ENCODE data around the gene ITPKB.
A peak's percentile ranks its signal among the peaks of the same experiment; 100 is the strongest.
"Not testable (repeated sequence)": the region's sequence is repeated elsewhere in the genome, so short reads cannot be mapped to it uniquely, and the experiment has no call there.

Gene ITPKB

GRCh38 chr1:226622012-226622411, 117.1 kb downstream of the ITPKB start:
- no peak for DNase-seq (ENCODE audit: low read depth)

DNA sequence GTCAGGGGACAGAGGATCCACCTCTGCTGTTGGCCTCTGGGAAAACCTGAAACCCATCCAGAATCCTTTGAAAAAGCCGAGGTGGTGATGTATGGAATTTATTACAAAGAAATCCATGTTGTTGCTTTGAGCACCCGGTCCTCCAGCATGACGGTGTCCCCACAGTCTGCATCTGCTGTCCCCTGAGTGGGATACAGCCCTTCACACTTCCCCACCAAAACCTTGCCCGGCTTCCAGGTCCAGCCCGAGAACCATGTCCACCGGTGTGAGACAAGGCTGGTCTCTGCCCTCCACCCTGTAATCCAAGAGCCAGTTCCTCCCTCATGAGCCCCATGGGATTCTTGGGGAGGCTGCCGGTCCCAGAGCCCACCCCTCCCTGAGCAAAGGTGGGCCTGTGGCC, 120.1 kb downstream of the ITPKB start:
- no peak for DNase-seq (ENCODE audit: low read depth)

- DNase-seq (ENCODE audit: low read depth), result no peak
Observed at GRCh38 chr1:226618380-226618779, 120.7 kb downstream of the ITPKB start.

GRCh38 chr1:226617719-226618118, 121.4 kb downstream of the ITPKB start:
- DNase-seq (ENCODE audit: low read depth), result not testable (repeated sequence)

DNA sequence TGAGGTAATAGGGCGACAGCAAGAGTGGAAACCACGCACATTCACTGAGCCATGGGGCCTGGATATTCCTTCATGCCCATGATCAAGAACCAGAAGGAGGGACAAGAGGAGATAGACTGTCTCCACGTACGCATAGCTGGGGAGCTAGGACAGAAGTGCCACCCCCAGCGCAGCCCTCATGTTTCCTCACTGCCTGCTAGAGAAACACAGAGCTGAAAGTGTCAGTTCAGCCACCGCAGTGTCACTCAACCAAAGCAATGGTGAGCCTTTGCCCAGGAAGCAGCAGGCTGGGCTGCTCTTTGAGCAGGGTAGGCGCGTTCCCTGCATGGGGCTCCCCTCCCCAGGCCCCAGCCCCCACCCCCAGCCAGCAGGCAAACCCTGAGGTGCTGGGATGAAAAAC, 122.0 kb downstream of the ITPKB start:
- no peak for DNase-seq (ENCODE audit: low read depth)

DNA sequence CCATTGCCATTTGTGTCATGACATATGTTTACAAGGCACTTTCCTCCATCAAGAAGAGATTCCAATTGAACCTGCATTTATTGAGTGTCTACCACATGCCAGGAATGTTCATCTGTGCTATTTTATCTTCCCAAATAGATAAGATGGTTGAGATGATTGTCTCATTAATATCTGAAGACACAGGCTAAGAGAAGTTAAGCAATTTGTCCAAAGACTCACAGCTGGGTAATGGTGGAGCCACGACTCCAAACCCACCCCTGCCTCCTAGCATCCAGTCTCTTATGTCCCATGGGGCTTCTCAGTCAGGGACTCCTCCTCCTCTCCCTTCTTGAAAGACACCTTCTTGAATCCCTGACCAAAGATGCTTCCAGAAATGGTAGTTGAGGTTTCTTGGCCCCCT, 122.4 kb downstream of the ITPKB start:
- DNase-seq (ENCODE audit: low read depth), result no peak

- DNase-seq (ENCODE audit: low read depth), result no peak
Observed at GRCh38 chr1:226615876-226616275, 123.2 kb downstream of the ITPKB start.

DNA sequence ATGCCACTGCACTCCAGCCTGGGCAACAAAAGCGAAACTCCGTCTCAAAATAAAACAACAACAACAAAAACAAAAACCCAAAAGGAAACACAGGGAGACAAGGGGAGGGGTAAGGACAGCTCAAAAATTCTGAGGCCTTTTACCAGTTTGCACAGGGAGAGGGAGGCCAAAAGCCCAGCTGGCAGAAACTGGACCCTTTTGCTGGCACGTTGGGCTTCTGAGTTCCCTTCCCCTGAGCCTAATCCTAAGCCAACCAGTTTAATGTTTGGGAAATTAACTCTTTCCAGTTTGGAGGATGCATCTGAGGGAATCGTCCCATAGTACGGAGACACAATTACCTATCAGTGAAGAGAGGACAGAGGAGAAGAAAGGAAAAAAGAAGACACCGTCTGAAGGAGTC, 127.1 kb downstream of the ITPKB start:
- not testable (repeated sequence) for DNase-seq (ENCODE audit: low read depth)

- no peak for DNase-seq (ENCODE audit: low read depth)
Observed at GRCh38 chr1:226611301-226611700, 127.8 kb downstream of the ITPKB start.

DNA sequence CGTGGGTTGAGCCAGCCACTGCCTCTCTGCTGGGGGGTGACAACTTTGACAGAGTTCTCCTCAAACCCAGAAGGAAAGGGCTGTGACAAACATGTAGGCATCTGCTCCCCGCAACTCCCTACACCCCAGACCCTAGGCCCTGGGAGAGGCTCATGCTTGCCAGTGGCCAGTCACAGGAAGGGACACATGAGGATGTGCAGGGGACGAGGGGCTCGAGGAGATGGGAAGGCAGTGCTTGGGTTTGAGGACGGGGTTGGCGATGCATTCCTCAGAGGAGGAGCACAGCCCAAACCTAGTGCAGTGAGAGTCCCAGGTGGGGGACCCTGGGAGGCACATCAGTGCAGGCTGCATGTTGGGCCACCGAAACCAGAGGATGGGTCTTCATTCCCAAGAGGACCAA, 128.4 kb downstream of the ITPKB start:
- DNase-seq (ENCODE audit: low read depth), result no peak

- DNase-seq (ENCODE audit: low read depth), result no peak
Observed at GRCh38 chr1:226609836-226610455, 129.1 kb downstream of the ITPKB start.

- DNase-seq (ENCODE audit: low read depth), result peak; percentile 40
Observed at GRCh38 chr1:226608699-226609505, 130.2 kb downstream of the ITPKB start.

DNA sequence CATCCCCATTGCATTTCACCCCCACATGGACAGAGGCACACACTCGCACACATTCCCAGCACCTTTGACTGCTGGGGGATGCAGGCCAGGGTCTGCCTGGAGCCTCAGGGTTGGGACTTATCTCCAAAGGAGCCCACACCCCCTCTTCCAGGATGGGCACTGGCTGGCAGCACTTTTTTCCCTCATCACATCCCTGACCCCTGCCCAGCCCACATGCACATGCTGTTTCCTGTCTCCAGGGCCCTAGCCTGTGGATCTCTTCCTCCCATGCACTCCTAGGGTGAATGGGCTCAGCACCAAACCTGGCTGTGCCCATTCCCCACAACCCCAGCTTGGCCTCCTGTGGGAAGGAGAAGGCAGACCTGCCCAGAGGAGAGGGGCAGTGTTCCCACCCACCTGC, 131.3 kb downstream of the ITPKB start:
- DNase-seq (ENCODE audit: low read depth), result no peak

GRCh38 chr1:226607268-226607660, 131.8 kb downstream of the ITPKB start:
- no peak for DNase-seq (ENCODE audit: low read depth)

DNA sequence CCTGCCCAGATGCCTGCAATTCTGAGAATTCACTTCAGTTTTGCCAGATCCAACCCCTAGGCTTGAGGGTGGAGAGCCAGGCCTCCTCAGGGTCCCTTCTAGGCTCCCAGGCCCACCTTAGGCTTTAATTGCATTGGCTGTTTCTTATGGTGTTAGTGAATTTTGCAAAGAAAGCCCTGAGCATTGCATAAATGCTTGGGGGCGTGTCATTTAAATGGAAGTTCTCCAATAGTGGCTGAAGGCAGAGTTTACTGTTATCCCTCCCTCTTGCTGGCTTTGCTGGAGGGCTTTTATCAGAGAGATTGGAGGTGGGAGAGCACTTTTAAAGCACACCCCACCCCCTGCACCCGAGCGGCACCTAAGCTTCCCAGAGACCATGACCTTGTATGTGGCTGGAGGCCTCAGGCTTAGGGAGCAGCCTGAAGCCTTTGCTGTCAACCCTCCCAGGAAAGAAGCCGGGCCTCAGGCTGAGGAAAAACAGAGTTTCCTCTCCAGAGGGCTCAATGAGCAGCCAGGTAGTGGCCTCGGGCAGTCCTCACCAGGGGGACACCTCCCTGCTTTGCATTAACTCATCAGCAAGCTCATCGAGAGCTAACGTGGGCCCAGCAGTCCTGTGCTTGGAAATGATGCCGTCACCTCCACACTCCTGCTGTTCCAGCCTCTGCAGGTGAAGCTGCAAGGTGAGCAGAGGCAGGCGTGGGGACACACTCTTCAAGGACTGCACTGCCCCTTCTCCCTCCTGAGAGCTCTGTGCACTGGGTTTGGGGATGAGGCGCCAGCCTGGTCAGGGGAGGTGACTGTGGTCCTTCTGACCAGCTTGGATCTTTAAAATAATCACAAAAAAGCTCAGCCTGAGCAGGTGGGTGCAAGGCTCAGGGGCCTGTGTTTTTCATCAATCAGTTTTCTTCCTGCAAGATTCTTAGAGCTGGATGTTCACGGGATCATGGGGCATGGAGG, 132.5 kb downstream of the ITPKB start:
- DNase-seq (ENCODE audit: low read depth), result no peak

GRCh38 chr1:226605318-226605950, 133.6 kb downstream of the ITPKB start:
- no peak for DNase-seq (ENCODE audit: low read depth)

GRCh38 chr1:226604560-226605317, 134.3 kb downstream of the ITPKB start:
- no peak for DNase-seq (ENCODE audit: low read depth)

DNA sequence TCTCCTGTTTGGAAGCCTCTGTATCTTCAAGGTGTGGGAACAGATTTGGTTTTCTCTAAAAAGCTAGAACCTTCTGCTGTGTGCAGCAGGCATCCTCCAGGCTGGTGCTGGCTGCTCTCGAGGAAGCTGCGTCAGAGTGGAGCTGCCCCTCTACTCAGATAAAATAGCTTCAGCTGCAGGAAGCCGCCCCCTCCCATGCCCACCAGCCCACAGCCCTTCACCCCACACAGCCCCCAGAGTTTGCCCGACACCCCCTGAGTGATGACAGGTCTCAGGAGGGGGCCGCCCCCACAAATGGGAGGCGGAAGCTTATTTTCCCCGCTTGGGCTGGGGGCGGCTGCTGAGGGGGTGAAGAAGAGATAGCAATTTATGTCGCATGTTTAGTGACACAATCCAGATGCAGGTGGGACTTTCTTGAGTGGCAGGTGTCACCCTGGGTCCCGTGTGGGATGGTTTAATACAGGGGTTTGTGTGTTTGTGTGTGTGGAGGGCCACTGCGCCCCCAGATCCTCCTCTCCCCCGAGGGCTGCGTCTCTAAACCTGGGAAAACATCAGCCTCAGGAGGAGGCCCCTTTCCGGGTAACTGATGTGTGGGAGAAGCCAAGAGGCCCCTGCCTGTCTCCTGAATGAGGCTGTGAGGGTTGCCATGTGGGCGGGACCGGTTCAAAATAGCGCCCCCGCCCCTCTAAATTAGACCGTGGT, 135.1 kb downstream of the ITPKB start:
- DNase-seq (ENCODE audit: low read depth), result no peak

DNA sequence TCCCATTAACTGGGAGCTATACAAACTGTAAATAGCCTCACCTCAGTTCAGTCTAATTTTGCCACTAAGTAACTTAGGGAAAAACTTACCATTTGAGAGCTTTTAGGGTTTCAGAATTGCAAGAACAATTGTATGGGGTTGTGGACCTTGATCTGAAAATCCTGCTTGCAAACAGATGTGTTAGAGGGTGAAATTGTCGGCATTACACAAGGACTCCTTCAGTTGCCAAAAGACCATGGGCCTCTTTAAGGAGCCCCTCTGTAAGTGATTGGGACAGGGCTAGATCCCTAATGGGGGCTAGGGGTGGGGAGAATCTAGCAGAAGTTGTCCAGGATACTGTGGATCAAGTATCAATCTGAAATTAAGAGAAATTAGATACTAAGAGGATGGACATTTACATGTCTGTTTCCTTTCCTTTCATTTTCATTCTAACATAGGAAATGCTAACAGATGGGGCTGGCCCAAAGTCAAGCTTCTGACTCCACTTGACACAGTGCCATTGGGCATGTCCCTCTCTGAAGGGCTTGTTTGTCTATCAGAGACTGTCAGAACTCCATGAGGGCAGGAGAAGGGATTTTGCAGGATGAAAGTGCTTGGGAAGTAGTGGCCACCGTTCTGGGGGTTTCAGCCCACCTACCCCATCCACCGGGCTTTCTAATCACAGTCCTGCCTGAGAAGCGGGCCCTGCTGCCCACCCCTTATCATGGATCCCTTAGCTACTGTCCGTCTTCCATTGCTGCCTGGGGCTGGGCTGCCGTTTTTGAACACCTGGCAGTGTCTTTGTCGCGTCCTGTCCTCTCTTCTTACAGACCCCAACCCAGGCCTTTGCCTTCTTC, 135.8 kb downstream of the ITPKB start:
- no peak for DNase-seq (ENCODE audit: low read depth)

Data from T-helper 22 cell (primary cell).